Tibial nerve (tissue), 4 donors: ENCODE measurements around the gene NSUN4. TPM values are rescaled to one million over a fixed set of nuclear protein-coding genes. Genes with fewer than 3 reads are reported as not detected.
A peak's percentile ranks its signal among the peaks of the same experiment; 100 is the strongest.

ENCODE experiments used
- DNase-seq, 2 donors: peaks; one replicate each; pipeline ENCODE4 v3.0.0-alpha.2; 2019; ENCODE audit warnings: low spot score in 2 of 2
- H3K27ac ChIP-seq, 4 donors: fragments of 200-600 bp; sonication (generic) in 3 of 4; one replicate each; pipeline ENCODE4 v1.5.1; 2017 to 2019; ENCODE audit warnings: mild to moderate bottlenecking in 1 of 4
- H3K27me3 ChIP-seq, 2 donors: fragments of 200-600 bp; sonication (generic) in 1 of 2; one replicate each; pipeline versions ENCODE4 v1.5.1 to v1.6.0; 2017 to 2019
- H3K36me3 ChIP-seq, 3 donors: fragments of 200-600 bp; sonication (generic); one replicate each; pipeline ENCODE4 v1.5.1; 2018 to 2019
- H3K4me1 ChIP-seq, 4 donors: fragments of 200-600 bp; sonication (generic) in 3 of 4; one replicate each; pipeline ENCODE4 v1.5.1; 2017 to 2019
- H3K4me3 ChIP-seq, 4 donors: fragments of 200-600 bp; sonication (generic) in 3 of 4; one replicate each; pipeline ENCODE4 v1.5.1; 2017 to 2019; ENCODE audit warnings: mild to moderate bottlenecking in 1 of 4, moderate library complexity in 1 of 4
- H3K9me3 ChIP-seq, 4 donors: fragments of 200-600 bp; sonication (generic) in 3 of 4; one replicate each; pipeline ENCODE4 v1.5.1; 2017 to 2019
- EP300 ChIP-seq, 2 donors: sonication (generic); formaldehyde crosslinking; IDR thresholded peaks; one replicate each; pipeline ENCODE4 v1.6.1; 2017; ENCODE audit warnings: antibody characterized with exemption in 2 of 2, mild to moderate bottlenecking in 1 of 2
- POLR2A ChIP-seq, 2 donors: fragments of 450-650 bp; IDR thresholded peaks; one replicate each; pipeline ENCODE4 v1.6.1; 2017; ENCODE audit warnings: antibody characterized with exemption in 2 of 2, mild to moderate bottlenecking in 2 of 2, moderate library complexity in 2 of 2
- WGBS, 2 donors: methylation state at CpG; one replicate each; pipeline ENCODE4 v1.1.5; 2018; 5-methylcytosine and 5-hydroxymethylcytosine counted together
- total RNA-seq, 4 donors: library from RNA; depleted of rRNA; stranded (reverse); fragments of >200 nt; gene quantifications; one replicate each; pipeline ENCODE4 v1.1.0, GENCODE V29; 2016
- TF ChIP-seq, protein P1 (sequence below), 5 experiments: fragments of 200-600 bp in 3 of 5; fragments of 450-650 bp in 2 of 5; sonication (generic) in 3 of 5; IDR thresholded peaks; one replicate each; pipeline ENCODE4 v1.5.1; 2016 to 2019; ENCODE audit warnings: antibody characterized with exemption in 5 of 5, mild to moderate bottlenecking in 3 of 5, moderate library complexity in 2 of 5

The NSUN4 gene
- total RNA-seq, 4 donors from 2014 or later, result 19.5 to 39.8 (median 31.2) TPM

GRCh38 chr1:46394108-46394871 is 53.7 kb downstream of the NSUN4 start, which contains the start of gene FAAH:
Gene FAAH, plus strand, starts transcription at chr1:46394317. Its CDS starts 32 bp downstream, at chr1:46394349.
- Histone ChIP-seq H3K4me1 (peaks cover 0 to 33% (median 8%) of the 10 kb centered on the region in 4 donors), H3K4me3 (peak within 1 kb of the TSS; percentile 50 to 71 (median 57)), H3K27me3 (no peaks in the 10 kb centered on the region), H3K27ac (peak within 1 kb of the TSS; percentile 54 to 72 (median 62)), H3K36me3 (no peaks in the 10 kb centered on the region), H3K9me3 (peaks cover 0 to 18% (median 3%) of the 10 kb centered on the region in 4 donors)
- peak in 1 of 2 donors; percentile 44 for TF ChIP-seq POLR2A (IDR thresholded peaks at IDR 0.05)
- peak; percentile 19 to 75 for TF ChIP-seq EP300 (IDR thresholded peaks at IDR 0.05)
- TF ChIP-seq, protein P1, sequence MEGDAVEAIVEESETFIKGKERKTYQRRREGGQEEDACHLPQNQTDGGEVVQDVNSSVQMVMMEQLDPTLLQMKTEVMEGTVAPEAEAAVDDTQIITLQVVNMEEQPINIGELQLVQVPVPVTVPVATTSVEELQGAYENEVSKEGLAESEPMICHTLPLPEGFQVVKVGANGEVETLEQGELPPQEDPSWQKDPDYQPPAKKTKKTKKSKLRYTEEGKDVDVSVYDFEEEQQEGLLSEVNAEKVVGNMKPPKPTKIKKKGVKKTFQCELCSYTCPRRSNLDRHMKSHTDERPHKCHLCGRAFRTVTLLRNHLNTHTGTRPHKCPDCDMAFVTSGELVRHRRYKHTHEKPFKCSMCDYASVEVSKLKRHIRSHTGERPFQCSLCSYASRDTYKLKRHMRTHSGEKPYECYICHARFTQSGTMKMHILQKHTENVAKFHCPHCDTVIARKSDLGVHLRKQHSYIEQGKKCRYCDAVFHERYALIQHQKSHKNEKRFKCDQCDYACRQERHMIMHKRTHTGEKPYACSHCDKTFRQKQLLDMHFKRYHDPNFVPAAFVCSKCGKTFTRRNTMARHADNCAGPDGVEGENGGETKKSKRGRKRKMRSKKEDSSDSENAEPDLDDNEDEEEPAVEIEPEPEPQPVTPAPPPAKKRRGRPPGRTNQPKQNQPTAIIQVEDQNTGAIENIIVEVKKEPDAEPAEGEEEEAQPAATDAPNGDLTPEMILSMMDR (IDR thresholded peaks at IDR 0.05), result peak in 2 of 5 experiments; percentile 33
- peak in 1 of 2 donors; percentile 31 for DNase-seq
- WGBS, 2 donors, result 2 to 3% methylated on average over 65 to 75 of the region's 75 CpGs

- H3K36me3 ChIP-seq, result no peaks in the 10 kb centered on the region
- H3K27ac ChIP-seq, result peak overlapping the region; percentile 54 to 72 (median 62)
- TF ChIP-seq, protein P1 (IDR thresholded peaks at IDR 0.05), result no peak
- TF ChIP-seq POLR2A (IDR thresholded peaks at IDR 0.05) (no peak), EP300 (IDR thresholded peaks at IDR 0.05) (no peak)
- H3K4me1 ChIP-seq, result peaks cover 0 to 39% (median 8%) of the 10 kb centered on the region in 4 donors
- peak in 1 of 2 donors; percentile 33 for DNase-seq
- H3K9me3 ChIP-seq, result peaks cover 0 to 18% (median 3%) of the 10 kb centered on the region in 4 donors
- H3K27me3 ChIP-seq, result no peaks in the 10 kb centered on the region
- 31 to 35% methylated on average over 17 of the region's 17 CpGs for WGBS, 2 donors
- peak overlapping the region; percentile 50 to 71 (median 57) for H3K4me3 ChIP-seq
Observed at GRCh38 chr1:46394872-46395465, 54.4 kb downstream of the NSUN4 start.

DNA sequence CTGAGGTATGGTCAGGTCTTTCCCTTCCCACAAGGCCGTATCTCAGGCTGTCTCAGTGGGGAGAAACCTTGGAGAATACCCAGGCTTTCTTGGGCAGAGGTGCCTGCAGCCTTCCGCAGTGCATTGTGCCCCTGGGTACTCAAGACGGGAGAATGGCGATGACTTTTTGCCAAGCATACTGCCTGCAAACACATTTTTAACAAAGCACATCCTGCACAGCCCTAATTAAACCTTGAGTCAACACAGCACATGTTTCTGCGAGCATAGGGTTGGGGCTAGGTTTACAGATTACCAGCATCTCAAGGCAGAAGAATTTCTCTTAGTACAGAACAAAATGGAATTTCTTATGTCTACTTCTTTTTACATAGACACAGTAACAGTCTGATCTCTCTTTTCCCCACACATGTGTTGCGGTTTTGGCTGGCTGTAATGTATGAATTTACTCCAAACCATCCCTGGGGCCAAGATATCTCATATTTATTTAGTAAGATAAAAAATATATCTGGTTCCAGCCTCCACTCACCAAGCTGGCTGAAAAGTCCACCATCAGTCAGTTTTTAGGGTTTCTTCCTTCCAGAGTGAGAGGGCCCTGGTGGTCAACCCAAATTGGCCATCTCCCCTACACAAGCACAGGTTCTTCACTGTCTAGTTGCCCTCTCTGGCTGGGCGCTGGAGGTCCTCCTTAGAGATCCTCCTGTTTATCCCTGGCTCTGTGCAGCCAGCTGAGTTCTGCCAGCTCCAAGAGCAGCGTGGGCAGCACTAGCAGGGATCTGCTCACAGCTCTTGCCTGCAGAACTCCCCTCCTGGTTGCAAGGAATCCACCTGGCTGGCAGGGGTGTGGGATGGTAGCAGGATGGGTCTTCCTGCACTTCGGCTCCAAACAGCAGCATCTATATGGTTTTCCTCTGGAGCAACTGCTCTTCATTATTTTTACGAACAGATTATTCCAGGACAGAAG is 56.1 kb downstream of the NSUN4 start:
- Histone ChIP-seq H3K36me3 (no peaks in the 10 kb centered on the region), H3K4me3 (no peak overlapping the region), H3K4me1 (peaks cover 0 to 54% (median 11%) of the 10 kb centered on the region in 4 donors), H3K27me3 (no peaks in the 10 kb centered on the region), H3K27ac (peak overlapping the region in 1 of 4 donors; percentile 5), H3K9me3 (peaks cover 0 to 18% (median 3%) of the 10 kb centered on the region in 4 donors)
- TF ChIP-seq, protein P1 (IDR thresholded peaks at IDR 0.05), result no peak
- TF ChIP-seq POLR2A (IDR thresholded peaks at IDR 0.05) (no peak), EP300 (IDR thresholded peaks at IDR 0.05) (no peak)
- 64 to 72% methylated on average over 10 of the region's 10 CpGs for WGBS, 2 donors
- DNase-seq, result no peak

DNA sequence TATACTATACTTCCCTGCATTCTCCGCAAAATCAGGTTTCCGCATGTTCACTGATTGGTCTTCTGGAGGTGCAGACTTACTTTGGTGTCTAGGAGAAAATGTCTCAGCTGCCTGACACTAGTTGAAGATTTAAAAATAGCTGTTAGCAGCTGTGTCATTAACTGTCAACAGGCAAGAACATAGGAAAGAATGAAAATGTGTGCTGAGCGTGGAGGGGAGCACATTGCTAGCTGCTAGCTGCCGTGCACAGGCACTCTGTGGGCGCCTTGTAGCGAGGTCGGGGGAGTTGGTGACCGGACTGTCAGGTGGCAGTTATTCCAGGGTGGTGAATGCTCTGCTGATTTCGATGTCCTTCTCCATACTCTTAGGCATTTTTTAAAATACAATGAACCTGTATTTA is 58.7 kb downstream of the NSUN4 start:
- TF ChIP-seq POLR2A (IDR thresholded peaks at IDR 0.05), result no peak
- TF ChIP-seq, protein P1 (IDR thresholded peaks at IDR 0.05), result no peak
- TF ChIP-seq EP300 (IDR thresholded peaks at IDR 0.05), result no peak
- no peak for DNase-seq
- WGBS, 2 donors, result 78 to 84% methylated on average over 9 of the region's 9 CpGs
- H3K9me3 ChIP-seq, result no peaks in the 10 kb centered on the region
- no peaks in the 10 kb centered on the region for H3K36me3 ChIP-seq
- H3K4me1 ChIP-seq, result peaks cover 0 to 68% (median 18%) of the 10 kb centered on the region in 4 donors
- H3K27me3 ChIP-seq, result no peaks in the 10 kb centered on the region
- H3K4me3 ChIP-seq, result no peak overlapping the region
- no peak overlapping the region for H3K27ac ChIP-seq
